ENCODE results near the gene MYO3A.

The MYO3A gene, protein sequence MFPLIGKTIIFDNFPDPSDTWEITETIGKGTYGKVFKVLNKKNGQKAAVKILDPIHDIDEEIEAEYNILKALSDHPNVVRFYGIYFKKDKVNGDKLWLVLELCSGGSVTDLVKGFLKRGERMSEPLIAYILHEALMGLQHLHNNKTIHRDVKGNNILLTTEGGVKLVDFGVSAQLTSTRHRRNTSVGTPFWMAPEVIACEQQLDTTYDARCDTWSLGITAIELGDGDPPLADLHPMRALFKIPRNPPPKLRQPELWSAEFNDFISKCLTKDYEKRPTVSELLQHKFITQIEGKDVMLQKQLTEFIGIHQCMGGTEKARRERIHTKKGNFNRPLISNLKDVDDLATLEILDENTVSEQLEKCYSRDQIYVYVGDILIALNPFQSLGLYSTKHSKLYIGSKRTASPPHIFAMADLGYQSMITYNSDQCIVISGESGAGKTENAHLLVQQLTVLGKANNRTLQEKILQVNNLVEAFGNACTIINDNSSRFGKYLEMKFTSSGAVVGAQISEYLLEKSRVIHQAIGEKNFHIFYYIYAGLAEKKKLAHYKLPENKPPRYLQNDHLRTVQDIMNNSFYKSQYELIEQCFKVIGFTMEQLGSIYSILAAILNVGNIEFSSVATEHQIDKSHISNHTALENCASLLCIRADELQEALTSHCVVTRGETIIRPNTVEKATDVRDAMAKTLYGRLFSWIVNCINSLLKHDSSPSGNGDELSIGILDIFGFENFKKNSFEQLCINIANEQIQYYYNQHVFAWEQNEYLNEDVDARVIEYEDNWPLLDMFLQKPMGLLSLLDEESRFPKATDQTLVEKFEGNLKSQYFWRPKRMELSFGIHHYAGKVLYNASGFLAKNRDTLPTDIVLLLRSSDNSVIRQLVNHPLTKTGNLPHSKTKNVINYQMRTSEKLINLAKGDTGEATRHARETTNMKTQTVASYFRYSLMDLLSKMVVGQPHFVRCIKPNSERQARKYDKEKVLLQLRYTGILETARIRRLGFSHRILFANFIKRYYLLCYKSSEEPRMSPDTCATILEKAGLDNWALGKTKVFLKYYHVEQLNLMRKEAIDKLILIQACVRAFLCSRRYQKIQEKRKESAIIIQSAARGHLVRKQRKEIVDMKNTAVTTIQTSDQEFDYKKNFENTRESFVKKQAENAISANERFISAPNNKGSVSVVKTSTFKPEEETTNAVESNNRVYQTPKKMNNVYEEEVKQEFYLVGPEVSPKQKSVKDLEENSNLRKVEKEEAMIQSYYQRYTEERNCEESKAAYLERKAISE (N-terminal part only)

DNA sequence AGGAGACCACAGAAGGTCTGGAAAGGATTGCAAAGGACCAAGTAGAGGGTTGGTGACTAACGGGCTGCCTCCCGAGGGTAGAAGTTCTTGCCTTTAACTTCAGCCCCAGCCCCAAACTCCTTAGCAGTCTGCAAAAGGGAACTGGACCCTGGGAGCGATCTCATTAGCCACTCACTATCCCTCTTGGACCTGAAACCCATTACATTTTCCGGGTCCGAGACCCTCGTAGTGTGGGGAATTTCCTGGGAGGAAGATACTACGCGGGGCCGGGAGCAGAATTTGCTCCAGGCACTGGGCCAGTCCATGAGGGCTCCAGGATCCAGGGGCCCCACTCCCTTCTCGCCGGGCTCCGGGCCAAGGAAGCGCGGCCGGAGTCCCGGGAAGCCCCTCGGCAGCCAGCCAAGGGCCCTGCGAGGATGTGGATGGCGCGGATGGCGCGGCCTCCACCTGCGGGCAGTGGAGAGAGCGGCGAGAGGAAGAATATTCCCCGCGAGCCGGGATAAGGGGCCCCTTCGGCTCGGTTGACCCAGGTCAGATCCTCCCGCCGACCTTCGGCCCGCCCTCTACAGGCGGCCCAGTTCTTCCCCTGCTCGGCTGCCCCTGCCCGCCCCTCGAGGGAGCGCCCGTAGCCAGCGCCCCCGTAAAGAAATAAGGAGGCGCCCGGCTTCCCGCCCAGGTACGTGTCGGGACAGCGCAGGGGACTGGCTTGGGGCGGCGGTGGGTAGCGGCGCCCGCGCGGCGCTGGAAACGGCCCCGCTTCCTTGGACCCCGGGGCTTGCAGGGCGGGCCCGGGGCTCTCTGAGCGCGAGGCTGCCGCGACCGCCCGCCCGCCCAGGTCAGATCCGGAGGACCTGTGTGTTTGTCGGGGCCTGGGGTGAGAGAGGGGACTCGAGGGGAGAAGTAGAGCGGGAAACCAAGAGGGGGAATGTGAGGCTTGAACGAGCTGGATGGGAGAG is at the start of gene MYO3A:
TSS of gene MYO3A (plus strand) at position 577 of the 956 bp plus-strand sequence. CDS start 17,882 bp downstream, outside the sequence.
- DNase-seq: no peak

DNA sequence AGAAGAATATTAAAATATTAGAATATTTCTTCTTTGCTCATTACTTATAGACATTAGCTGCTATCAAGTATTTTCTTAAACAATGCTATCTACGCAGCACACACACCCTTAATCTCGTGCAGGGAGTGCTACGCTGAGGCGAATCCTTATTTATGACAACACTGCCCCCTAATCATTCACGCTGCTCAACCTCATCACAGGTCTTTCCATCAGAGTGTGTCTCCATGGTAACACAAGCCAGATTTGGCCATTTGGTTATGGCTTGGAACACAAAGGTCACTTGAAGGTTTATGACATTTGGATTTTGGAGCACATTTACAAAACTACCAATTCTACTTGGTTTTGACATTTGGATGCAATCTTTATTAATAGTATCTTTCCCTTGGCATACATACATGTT is 45.4 kb upstream of the MYO3A start:
- DNase-seq: no peak

DNA sequence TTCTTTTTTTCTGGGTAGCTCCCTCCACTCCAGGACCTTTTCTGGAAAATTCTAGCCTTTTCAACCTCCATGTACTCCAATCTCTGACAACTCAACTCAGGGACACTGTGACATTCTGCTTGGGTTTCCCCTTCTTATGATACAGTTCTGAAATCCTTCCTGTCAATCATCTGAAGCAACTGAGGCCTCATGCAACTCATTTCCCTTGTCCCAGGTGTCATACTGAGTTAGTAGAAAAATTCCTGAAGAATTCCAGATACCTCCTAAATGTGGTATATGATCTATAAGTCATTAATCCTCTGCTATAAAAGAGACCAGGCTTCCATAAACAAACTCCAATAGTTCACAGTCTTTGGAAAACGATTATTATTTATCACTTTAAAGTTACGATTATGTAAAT is 43.0 kb upstream of the MYO3A start:
- no peak for DNase-seq

DNA sequence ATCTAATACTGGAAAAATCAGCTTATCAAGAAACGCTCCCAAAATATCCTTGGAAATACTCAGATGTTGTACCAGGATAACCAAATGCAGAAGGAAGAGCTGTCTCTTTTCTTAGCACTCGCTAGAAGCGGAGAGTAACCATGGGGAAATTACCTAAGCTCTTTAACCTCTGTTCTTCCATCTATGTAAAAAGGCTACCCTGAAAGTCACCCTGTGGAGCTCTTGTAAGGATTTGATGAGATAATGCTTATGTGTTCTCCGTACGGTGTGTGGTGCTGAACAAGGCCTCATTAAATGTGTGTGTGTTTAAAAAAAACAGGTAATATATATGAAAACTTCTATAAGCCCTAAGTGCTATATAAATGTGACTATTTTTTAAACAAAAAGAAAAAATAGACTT is 38.2 kb upstream of the MYO3A start:
- no peak for DNase-seq

DNA sequence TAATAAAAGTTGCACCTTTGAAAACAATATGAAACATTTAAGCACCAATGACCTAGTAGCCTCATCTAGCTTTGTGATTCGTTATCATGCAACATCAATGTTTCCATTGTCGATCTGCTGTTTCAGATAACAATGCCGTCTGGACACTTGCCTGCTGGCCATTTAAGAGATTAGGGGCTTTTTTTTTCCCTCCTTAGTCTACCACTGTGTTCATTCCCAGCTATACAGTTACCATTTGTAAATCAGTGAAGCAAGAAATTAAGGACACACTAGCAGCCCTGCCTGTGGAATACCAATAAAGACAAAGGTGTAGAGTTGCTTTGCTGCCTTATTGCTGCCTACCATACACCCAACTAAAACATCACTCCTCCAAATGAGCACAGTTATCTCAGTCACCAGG is 37.6 kb upstream of the MYO3A start:
- no peak for DNase-seq

DNA sequence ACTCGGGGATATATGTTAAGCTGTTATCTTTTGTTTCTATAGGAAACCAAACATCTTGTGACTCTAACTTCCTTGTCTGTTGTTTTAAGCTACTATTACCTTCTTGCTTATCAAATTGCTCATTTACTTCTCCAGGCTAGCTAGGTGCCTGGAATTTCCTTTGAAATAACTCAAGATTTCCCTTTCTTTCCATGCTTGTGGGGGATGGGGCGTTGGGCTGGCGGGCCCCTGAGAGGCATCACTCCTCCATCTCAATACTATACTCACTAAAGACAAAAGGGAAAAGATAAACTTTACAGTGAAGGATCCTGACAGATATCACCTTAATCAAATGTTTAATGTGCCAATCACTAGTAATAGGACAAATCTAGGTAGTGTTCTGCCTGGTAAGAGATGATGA is 34.7 kb upstream of the MYO3A start:
- no peak for DNase-seq

DNA sequence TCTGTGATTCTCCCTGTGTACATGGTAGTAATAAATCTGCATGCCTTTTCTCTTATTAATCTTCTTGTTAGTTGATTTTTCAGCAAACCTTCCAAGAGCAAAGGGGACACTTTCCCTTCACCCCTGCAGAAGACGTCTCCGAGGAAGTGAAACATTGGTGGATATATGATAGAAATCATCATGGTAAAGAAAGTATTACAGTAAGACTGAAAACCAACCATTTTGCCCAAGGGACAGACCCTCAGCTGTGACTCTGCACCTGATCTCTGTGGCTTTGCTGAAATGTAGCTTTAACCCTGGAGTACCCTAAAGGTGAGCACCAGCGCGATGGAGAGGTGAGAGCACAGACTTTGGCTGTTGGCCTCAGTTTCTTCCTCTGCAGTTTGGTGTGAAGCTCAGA is 32.8 kb upstream of the MYO3A start:
- DNase-seq: no peak

DNA sequence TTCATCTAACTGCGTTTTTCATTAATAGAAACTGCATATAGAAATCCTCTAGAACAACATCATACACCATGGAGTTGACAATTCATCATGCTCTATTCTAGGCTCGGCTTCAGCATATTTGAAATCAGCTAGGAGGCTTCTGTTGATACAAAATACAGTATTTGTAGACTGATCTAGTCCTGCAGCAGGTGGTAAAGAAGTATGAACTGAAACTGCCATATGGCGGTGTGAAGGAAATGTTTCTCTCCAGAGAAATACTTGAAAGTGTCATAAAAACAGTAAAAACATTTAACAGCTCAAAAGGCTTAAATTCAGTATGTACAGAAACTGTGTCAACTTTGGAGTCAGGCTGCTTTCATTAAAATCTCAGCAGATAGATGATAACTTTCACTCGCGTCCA is 32.0 kb upstream of the MYO3A start:
- no peak for DNase-seq

DNA sequence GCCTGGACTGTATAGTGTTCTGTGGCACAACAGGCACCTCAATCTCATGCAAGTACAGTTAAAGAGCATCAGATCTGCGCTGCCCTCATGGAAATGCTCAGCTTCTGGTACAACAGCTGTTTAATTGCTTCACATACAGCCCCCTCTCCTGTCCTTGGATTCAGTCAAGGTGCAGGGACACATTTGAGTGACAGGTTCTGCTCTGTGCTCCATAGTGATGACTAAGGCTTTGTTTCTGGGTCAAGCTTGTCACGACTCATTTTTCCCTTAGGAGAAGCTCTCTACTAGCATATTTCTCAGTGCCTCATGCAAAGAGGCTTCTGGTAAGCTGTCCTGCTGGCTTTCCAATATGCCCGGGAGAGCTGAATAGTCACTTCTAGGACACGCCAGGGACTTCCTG is 26.8 kb upstream of the MYO3A start:
- no peak for DNase-seq

DNA sequence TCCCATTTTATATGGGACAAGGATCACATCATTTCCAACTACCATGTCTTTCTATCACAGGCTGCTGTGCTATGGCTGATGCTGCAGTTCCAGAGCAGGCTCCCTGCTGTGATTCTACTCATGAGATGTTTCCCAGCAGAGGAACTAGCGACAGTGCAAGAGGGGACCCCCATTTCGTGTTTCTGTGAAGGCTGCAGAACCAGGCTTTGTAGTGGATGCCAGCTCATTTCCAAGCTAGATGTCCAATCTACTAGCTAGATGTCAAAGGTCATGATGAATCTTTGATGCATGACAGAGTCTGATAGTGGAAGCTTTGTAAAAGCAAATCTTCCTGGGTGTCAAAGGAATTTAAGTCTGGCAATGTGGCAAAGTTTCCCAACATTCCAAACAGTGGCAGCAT is 21.2 kb upstream of the MYO3A start:
- no peak for DNase-seq

DNA sequence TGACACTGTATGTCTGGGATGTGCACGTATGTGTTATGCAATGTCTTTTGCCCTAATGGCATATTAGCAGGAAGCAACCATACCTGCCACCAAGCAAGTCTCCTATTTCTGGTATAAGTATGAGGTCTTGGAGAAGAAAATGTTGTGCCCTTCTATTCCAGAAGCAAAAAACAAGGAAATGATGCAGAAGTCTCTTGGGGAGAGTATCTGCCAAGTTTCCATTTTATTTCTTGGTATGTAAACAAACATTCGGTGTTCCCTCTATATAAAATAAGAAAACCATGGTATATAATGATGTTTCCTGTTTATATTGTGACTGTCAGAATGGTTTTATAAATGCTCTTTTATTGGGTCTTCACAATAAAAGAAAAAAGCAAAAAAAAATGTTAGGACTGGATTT is 19.3 kb upstream of the MYO3A start:
- no peak for DNase-seq

DNA sequence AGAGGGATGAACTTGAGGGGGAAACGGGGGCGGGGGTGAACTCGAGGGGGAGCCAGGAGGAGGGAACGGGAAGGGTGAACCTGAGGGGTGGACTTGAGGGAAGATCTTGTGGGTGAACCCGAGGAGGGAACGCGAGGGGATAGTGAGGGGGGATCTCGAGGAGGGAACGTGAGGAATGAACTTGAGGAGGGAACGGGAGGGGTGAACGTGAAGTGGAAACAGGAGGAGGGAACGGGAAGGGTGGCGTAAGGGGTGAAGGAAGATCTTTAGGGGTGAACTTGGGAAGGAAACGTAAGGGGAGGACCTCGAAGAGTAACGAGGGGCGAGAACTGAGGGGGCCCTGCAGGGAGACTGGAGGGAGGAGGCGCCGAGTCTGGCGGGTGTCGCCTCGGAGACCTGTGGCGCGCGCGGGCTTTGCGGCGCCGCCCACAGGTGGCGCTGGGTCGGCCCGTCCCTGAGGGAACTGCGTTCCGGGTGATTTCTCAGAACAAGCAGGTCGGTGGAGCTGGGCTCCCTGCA is 651 bp downstream of the MYO3A start:
- no peak for DNase-seq

DNA sequence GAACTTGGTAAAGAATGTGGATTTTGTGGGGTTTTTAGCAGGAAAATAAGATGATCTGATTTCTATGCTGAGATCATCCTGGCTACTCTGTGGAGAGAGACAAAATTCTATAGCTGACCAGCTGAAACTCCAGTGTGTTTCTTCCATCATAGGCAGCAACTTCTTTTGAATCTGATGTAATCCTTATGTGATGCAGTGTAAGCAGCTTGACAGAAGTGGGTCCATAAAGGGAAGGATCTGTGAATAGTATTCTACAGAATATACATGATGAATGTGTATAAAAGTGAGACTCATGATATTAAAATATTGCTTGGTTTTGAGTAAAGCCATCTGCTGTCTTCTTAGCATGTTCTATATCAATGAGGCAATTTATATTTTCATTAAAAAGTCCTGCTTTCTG is 4.4 kb downstream of the MYO3A start:
- no peak for DNase-seq

DNA sequence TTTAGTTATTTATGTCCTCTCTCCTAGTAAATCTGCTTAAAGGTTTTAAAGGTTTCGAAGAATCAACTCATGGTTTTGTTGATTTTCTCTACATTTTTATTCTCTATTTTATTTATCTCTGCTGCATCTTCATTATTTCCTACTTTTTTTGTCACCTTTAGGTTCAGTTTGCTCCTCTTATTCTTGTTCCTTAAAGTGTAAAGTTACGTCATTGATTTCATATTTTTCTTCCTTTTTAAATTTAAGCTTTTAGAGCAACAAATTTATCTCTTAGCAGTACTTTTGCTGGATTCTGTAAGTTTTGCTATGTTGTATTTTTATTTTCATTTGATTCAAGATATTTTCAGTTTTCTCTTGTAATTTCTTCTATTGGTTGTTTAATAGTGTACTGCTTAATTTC is 10.7 kb downstream of the MYO3A start:
- DNase-seq: no peak

DNA sequence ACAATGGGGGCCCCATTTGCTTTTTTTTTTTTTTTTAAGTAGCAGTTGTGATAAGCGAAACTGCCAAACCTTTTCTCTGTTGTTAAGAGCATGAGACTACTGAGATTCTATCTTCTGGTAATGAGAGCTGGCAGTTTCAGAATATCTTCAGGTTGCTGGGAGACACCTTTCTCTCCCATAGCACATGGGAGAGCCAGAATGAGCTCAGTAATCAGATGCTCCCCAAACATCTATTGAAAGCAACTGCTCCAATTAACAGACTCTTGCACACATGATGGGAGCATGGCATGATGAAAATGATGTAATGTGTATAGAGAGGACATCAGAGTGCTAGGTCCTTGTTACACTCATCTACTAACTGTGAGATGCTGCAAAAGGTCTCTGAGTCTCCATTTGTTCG is 18.8 kb downstream of the MYO3A start:
- DNase-seq: no peak

DNA sequence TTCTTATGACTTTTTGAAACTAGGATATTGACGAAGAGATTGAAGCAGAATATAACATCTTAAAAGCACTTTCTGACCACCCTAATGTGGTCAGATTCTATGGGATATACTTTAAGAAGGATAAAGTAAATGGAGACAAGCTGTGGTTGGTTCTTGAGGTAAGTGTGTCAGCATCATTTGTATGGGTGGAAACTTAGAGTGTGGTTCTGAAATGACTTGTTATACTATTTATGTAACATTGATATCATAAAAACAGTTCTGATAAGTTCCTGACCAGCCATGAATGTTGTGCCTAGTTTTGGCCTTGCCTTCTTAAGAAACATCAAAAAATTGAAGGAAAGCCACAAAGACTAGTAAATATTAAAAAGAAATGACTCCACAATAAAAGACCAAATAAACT is 20.8 kb downstream of the MYO3A start:
- DNase-seq: no peak

DNA sequence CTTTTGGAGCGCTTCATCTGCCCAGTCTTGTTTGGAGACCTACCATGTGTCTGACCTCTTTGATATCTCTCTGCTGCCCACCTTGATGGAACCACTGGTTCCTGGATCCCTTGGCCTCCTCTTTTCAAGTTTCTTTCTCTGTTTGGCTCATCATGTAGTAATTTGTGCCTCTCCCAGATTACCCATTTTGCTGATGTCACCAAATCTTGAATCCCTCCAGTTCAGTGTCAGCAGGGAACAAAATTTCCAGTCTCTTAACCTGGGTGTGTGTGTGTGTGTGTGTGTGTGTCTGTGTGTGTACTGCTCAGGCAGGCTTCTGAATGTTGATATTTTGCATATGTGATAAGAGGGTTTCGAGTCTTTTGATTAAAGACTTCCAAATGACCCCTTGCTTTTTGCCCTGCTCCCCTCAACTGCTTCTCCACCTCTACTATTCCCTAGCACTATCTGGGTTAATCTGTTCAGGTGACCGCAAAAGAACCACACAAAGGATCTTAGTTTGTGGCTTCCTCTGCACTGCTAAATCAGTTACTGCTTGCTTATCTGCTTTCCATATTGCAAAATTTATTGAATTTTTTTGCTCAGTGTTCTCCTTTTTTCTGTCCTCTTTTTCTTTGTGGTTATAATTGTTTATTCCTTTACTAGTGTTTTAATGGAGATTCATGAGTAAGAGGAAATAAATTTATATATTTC is 25.7 kb downstream of the MYO3A start:
- DNase-seq: no peak

DNA sequence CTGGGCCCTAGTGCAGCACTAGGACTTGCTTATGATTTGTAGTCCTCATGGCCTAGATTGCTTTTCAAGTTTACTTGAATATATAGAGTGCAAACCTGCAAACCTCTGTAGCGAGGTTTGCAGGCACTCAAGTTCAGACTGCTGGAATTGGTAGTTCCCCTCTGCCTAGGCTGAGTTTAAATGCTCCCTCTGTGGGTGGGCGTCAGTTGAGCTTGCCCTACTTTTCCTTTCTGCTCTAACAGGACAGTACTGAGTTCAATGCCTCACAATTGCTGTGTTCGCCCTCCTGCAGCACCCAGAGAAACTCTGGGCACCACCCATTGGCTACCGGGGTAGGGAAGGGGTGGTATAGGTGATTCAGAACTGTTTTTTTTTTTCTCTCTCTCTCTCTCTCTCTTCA is 31.6 kb downstream of the MYO3A start:
- DNase-seq: no peak

DNA sequence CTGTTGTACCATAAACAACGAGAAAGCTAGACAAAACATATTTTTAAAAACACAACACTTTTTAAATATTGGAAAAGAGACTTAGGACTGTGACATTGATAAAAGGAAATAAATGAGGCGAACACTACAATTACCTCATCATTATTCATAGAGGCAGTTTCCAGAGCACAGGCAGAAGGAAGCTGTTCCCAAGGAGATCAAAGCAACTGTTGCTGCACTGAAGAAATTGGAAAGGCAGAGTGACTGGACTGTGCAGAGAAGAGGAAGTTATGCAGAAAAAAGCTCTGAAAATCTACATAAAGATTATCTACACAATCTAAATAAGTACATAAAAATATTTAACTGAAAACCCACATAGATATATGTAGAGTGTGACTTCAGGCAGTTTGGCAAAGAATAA is 32.8 kb downstream of the MYO3A start:
- no peak for DNase-seq

DNA sequence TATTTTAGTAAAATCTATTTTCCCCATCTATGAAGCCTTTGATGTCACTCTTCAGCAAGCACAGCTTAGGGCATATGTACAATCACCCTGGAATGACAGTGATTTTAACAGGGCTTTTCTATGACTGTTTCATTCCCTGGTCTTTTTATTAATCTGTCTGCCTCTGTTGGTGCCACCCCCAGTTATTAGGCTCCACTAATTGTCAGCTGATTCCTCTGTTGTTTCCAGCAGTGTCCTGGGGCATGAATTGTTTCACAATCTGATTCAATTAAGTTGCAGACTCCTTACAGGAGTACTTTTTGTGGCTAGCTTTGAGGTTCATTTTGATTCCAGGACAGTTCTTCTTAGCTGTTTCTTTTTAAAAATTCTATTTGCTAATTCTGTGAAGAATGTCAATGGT is 38.6 kb downstream of the MYO3A start:
- DNase-seq: no peak

DNA sequence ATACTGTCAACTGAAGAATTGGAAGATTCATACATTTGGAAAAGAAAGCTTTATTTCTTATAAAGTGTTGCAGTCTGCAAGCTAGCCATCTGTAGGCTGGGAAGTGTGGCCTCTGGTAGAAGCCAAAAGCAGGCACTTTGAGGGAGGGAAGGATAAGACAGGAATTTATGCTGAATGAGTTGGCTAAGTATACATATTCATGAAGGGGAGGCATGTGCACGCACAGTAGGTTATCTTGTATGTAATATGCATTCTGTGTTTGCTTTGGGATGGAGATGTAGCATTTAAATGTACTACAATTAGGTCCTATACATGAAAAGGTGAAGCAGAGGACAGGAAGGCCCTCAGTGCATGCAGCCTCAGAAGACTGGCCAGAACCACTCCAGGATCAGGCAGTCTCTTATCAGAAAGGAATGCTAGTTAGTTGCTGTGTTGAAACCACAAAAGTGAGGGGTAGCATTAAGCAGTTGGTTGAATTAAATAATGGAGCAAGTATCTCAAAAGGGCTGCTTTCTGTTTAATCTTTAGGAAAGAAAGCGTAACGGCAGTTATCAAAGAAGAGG is 40.9 kb downstream of the MYO3A start:
- no peak for DNase-seq

Data from fibroblast of skin of right quadriceps (primary cell).